Activated naive CD4-positive, alpha-beta T cell treated with anti-CD3 and anti-CD28 coated beads, Interleukin-2, amount 50 U/mL, for 24 hours (primary cell): ENCODE data around the gene SLC9A7.

ENCODE experiments used
- H3K27ac Mint-ChIP-seq: one replicate; pipeline ENCODE4 v1.8.0; 2021; ENCODE audit warnings: mild to moderate bottlenecking, mixed read lengths
- H3K27me3 Mint-ChIP-seq: one replicate; pipeline ENCODE4 v1.8.0; 2021; ENCODE audit warnings: mixed read lengths
- H3K36me3 Mint-ChIP-seq: one replicate; pipeline ENCODE4 v1.8.0; 2021; ENCODE audit warnings: mixed read lengths
- H3K4me1 Mint-ChIP-seq: one replicate; pipeline ENCODE4 v1.8.0; 2021; ENCODE audit warnings: mixed read lengths
- H3K4me3 Mint-ChIP-seq: one replicate; pipeline ENCODE4 v1.8.0; 2021; ENCODE audit warnings: mild to moderate bottlenecking, mixed read lengths
- H3K9me3 Mint-ChIP-seq: one replicate; pipeline ENCODE4 v1.8.0; 2021; ENCODE audit warnings: mixed read lengths

The SLC9A7 gene

DNA sequence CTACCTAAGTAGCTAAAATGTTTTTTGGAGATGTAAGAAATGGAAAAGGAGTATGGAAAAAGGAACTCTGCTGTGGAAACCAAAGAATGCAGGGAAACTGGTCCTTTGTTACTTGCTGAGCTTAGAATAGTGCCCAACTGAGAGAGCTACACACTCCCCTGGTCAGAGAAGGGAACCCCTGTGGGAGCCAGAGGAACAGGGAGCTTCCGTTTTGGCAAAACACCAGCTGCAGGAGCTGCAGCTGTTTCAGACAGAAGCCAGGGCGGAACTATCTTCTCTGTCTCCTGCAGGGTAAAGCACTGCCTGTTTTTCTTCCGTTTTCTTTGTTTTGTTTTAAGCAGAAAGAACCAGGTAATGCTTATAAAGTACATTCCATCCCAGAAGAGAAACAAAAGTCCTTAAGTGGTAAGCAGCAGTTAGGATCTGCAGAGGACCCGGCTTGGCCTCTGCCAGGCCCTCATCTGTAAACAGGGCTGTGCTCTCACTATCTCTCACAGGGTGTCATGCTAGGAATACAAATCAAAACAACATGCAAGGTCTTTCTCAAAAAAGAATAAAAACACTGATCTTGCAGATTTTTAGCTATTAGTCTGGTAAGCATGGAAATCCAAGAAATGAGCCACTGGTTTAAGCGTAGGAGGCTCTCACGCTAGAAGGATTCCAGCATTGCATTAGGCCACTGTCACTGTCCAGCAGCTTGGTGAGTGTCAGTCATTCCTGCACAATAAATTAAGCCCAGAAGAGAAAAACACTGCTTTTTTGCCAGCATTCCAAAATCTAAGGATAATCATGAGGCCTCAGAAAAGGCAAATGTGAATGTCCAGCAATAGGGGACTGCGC is 109.3 kb downstream of the SLC9A7 start:
- no peaks in the 10 kb centered on the region for H3K36me3 Mint-ChIP-seq
- no peak overlapping the region for H3K4me3 Mint-ChIP-seq
- no peak overlapping the region for H3K27ac Mint-ChIP-seq
- no peaks in the 10 kb centered on the region for H3K4me1 Mint-ChIP-seq
- H3K27me3 Mint-ChIP-seq, result no peaks in the 10 kb centered on the region
- H3K9me3 Mint-ChIP-seq, result no peaks in the 10 kb centered on the region

DNA sequence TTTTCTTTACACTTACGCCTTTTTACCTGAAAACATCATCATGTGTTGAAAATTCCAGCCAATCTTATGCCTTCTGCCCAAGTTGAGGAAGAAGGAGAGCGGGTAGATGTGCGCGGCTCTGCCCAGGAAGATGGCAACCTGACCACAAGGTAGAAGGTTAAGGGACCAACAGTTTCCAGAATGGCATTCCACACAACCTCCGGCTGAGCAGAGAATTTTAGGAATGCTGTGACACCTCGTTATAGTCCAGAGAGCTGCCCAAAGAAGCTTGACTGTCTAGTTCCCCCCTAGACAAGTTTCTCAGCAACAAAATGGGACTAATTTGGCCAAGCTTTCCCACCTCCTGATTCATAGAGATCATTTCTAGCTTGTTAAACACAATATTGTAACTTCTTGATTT is 110.3 kb downstream of the SLC9A7 start:
- Mint-ChIP-seq H3K27ac (no peak overlapping the region), H3K36me3 (no peaks in the 10 kb centered on the region), H3K27me3 (no peaks in the 10 kb centered on the region), H3K4me3 (no peak overlapping the region), H3K9me3 (no peaks in the 10 kb centered on the region), H3K4me1 (no peaks in the 10 kb centered on the region)

DNA sequence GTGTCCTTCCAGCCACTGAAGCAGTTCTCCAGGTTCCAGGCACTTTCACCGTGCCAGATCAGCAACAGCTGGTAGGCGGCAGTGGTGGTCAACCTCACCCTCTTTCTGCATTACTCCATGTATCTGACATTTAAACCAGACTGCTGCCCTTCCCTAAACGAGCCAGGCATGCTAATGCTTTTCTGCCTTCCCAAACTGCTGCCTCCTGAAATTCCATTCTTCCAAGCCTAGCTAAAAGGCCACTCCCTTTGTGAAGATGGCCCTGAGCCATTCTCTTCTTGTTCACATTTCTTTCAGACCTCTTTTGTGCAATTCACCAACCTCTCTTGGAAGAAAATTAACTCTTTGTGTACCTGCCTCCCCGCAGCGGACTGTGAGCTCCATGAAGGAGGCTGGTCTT is 111.7 kb downstream of the SLC9A7 start:
- Mint-ChIP-seq H3K27ac (no peak overlapping the region), H3K4me3 (no peak overlapping the region), H3K4me1 (peaks cover under 1% of the 10 kb centered on the region), H3K9me3 (no peaks in the 10 kb centered on the region), H3K27me3 (no peaks in the 10 kb centered on the region), H3K36me3 (peaks cover 3% of the 10 kb centered on the region)

DNA sequence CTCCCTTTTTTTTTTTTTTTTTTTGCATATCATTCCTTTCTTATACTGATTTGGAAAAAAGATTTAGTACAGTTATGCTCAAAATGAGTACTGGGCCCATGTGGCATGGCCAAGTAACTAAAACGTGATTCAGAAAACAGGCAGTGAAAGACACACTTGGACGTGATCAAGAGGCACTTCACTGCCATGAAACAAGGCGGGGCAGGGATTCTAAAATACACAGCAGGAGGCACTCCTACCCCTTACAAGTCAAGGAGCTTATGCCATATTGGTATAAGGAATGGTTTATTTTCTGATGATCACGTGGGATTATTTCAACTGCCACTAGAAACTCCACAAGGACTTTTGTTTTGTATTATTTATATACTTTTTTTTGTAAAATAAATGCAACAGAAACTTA is 113.3 kb downstream of the SLC9A7 start:
- Mint-ChIP-seq H3K36me3 (peaks cover 3% of the 10 kb centered on the region), H3K27me3 (no peaks in the 10 kb centered on the region), H3K4me1 (peaks cover 5% of the 10 kb centered on the region), H3K4me3 (no peak overlapping the region), H3K27ac (no peak overlapping the region), H3K9me3 (no peaks in the 10 kb centered on the region)

DNA sequence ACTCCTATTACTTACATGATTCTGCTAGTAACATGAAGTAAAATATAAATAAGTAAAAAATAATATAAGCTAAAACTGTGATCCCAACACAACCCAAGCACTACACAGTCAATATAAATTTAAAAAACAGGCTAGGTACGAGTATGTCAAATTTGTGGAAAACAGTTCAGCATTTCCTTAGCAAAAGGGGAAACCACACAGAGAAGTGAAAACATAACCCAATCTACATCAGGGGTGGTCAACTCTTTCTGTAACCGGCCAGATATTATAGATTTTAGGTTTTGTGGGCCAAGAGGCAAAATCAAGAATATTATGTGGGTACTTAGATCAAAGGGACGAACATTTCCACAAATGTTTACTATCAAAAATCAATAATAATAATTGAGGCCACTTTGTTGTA is 115.3 kb downstream of the SLC9A7 start:
- H3K27ac Mint-ChIP-seq, result no peak overlapping the region
- no peaks in the 10 kb centered on the region for H3K27me3 Mint-ChIP-seq
- H3K4me1 Mint-ChIP-seq, result peaks cover 5% of the 10 kb centered on the region
- no peak overlapping the region for H3K4me3 Mint-ChIP-seq
- H3K9me3 Mint-ChIP-seq, result no peaks in the 10 kb centered on the region
- H3K36me3 Mint-ChIP-seq, result peaks cover 3% of the 10 kb centered on the region

DNA sequence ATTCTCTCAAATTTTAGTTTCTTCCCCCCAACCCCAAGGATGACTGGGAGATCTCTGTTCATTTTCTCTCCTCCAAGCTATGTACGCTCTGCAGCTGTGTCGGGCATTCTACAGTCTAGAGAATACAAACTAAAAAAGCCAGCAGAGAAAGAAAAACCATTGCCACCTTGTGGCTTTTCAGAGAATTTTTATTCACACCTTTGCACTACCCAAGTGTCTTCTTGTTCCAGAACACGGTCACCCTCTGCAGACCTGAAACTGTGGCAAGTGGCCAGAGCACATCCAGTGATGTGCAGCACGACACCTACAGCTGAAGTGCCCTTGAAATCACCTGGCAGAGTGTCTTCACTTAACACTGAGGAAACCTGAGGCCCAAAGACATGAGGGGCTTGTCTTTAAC is 116.8 kb downstream of the SLC9A7 start:
- no peaks in the 10 kb centered on the region for H3K27me3 Mint-ChIP-seq
- H3K4me3 Mint-ChIP-seq, result no peak overlapping the region
- H3K9me3 Mint-ChIP-seq, result no peaks in the 10 kb centered on the region
- peaks cover 5% of the 10 kb centered on the region for H3K4me1 Mint-ChIP-seq
- no peak overlapping the region for H3K27ac Mint-ChIP-seq
- peaks cover 3% of the 10 kb centered on the region for H3K36me3 Mint-ChIP-seq

DNA sequence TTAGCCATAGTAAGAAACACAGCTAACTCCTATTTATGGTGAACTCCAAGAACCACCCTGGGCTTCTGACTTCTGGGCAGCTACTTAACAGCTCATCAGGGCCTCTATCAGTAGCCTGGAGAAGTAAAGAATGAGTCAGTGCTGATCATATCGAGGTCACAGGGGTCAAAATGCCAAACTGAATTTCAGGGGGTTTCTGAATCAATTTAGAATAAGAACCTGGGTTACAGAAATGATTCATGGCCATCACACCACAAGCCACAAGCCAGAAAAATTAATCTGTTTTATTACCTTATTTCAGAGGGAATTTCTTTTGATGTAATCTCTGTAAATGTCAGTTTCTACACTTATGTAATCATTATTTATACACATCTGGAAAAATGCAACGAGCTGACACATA is 121.0 kb downstream of the SLC9A7 start:
- Mint-ChIP-seq H3K27ac (no peak overlapping the region), H3K36me3 (peaks cover under 1% of the 10 kb centered on the region), H3K4me3 (no peak overlapping the region), H3K4me1 (peaks cover 16% of the 10 kb centered on the region), H3K27me3 (no peaks in the 10 kb centered on the region), H3K9me3 (no peaks in the 10 kb centered on the region)

DNA sequence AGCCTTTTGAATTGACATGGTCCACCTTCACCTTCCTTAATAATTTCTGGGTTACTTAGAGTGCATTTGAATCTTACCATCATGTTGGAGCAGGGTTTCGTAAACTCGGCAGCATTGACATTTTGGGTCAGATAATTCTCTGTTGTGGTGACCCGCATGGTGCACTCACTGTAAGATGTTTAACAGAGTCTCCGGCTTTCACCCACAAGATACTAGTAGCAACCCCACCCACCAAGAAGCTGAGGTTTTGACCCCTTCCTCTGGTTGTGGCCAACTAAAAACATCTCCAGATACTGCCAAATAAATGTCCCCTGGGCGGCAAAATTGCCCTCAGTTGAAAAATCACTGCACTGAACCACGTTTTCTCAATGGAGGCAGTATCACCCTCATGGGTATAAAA is 122.7 kb downstream of the SLC9A7 start:
- Mint-ChIP-seq H3K36me3 (no peaks in the 10 kb centered on the region), H3K27me3 (no peaks in the 10 kb centered on the region), H3K9me3 (no peaks in the 10 kb centered on the region), H3K4me3 (no peak overlapping the region), H3K27ac (no peak overlapping the region), H3K4me1 (peaks cover 11% of the 10 kb centered on the region)

DNA sequence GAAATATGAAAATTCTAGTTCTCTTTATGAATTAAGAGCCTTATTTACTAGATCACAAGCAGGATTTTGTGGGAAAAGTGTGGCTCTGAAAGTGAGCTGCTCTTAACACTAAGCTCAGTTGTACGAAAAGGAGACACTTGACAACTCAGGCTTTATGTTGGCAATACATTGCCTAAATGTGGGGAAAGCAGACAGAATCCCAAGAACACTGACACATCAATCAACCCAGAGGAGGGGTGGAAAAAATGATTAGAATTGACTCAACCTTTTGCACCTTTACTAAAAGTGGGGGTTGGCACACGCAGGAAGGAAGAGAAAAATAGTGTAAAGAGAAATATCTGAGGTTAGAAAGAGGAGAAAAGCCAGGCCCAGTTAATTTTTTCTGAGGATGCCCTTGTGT is 123.7 kb downstream of the SLC9A7 start:
- no peak overlapping the region for H3K27ac Mint-ChIP-seq
- H3K27me3 Mint-ChIP-seq, result no peaks in the 10 kb centered on the region
- H3K4me1 Mint-ChIP-seq, result peaks cover 11% of the 10 kb centered on the region
- H3K9me3 Mint-ChIP-seq, result no peaks in the 10 kb centered on the region
- peaks cover 2% of the 10 kb centered on the region for H3K36me3 Mint-ChIP-seq
- peak overlapping the region; percentile 52 for H3K4me3 Mint-ChIP-seq

DNA sequence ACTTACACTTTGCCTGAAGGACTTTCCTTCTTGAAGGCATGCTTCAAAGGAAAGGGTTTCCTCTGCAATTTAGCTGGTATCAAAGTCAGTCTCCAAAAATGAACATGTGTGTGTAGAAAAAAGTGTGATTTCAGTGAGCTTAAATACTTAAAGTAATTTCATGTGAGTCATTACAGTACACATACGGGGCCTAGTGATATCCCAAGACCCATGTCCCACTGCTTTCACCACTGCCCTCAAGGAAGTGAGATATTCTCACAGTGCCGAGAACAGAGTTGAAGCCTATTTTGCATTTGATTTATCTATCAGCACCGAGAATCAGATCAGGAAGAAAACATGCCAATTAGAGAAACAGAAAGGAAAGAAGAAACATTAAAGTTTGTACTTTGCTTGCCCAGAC is 124.3 kb downstream of the SLC9A7 start:
- H3K9me3 Mint-ChIP-seq, result no peaks in the 10 kb centered on the region
- H3K4me1 Mint-ChIP-seq, result peaks cover 11% of the 10 kb centered on the region
- H3K27me3 Mint-ChIP-seq, result no peaks in the 10 kb centered on the region
- H3K27ac Mint-ChIP-seq, result peak overlapping the region; percentile 90
- H3K4me3 Mint-ChIP-seq, result no peak overlapping the region
- H3K36me3 Mint-ChIP-seq, result peaks cover 2% of the 10 kb centered on the region

DNA sequence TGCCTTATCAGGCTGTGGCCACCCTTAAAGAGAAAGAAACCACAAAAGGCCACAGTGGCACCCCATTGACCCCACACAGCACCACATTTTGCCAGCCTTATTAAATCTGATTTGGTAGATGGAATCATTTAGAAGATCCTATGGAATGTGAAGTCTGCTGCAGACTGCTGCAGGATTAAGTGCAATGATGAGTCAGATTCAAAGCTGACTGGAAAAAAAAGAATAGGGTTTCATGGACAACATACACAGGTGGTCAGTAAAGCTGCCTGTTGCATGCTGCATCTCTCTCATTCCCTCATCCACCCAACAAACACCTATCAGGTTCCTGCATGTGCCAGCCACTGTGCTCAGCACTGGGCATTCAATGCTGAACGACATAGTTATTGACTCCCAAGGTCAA is 128.8 kb downstream of the SLC9A7 start:
- Mint-ChIP-seq H3K4me3 (no peak overlapping the region), H3K9me3 (no peaks in the 10 kb centered on the region), H3K36me3 (peaks cover 3% of the 10 kb centered on the region), H3K27me3 (no peaks in the 10 kb centered on the region), H3K27ac (no peak overlapping the region), H3K4me1 (peaks cover 22% of the 10 kb centered on the region)

DNA sequence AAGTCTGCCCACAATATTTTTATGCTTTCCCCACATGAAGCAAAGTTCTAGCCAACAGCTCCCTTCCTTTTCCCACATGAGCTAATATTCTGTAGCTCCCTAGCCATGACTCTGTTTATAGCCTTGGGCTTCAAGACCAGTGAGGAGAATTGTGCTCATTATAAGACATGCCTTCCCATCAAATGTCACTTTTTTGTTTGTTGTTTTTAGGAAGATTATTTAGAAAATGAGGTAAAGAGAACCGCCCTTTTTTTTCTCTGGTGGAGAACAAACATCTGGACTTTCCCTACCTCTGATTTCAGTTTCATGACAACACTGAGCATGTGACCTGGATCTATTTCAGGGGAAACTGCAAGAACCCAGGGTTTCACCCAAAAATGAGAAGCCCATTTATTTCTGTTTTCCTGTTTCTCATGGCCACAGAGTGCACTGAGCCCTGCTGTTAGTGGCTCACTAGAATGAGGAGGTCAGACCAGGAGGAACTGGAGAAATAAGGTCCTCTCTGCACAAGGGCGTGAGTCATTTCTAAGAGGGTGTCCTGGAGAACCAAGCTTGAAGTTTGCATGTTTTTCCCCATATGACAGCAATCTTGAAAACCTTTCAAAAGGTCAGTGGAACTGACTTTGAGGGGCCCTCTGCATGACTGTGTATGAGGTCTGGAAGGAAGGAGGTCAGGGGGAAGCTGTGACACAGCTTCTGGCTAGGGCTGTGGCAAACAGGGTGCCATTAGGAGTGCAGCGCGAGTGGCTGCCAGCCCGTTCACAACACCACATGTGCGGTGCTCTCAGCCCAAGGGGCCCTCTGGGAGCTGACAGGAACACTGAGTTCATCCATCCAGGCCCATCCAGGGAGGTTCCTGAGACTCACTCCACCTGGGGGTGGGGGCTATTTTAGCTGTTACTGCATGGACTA is 130.2 kb downstream of the SLC9A7 start:
- Mint-ChIP-seq H3K27me3 (no peaks in the 10 kb centered on the region), H3K27ac (no peak overlapping the region), H3K9me3 (no peaks in the 10 kb centered on the region), H3K4me3 (no peak overlapping the region), H3K36me3 (peaks cover 3% of the 10 kb centered on the region), H3K4me1 (peaks cover 15% of the 10 kb centered on the region)

DNA sequence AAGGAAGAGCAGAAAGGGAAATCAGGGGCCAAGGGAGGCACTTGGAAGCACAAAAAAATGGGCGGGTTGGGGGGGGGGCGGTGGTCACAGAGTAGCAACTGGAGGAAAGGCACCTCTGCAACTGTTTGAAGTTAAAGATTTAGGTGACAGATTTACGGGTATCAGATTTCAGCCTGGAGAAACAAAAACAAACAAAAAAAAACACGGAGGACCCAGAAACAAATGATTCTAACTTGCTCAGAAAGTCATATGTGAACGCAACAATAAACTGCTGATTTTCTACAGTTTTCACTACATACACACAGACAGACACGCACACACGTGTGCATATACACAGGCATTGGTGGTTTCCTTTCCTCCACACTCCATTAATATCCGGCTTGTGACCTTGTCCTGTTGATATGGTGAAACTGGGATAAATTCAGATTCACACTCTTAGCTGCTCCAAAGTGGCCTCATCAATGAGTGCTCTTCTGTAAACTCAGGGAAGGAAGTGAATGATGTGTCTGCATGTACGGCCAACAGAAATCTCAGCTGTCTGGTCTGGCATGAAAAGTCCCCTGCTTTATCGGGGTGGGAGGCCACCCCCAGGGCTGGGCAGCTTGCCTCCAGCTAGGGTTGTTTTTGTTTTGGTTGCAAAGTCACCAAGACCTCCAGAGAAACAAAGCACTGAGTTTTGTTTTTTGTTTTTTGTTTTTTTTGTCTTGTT is 131.1 kb downstream of the SLC9A7 start:
- Mint-ChIP-seq H3K4me3 (no peak overlapping the region), H3K36me3 (peaks cover 3% of the 10 kb centered on the region), H3K27me3 (no peaks in the 10 kb centered on the region)

DNA sequence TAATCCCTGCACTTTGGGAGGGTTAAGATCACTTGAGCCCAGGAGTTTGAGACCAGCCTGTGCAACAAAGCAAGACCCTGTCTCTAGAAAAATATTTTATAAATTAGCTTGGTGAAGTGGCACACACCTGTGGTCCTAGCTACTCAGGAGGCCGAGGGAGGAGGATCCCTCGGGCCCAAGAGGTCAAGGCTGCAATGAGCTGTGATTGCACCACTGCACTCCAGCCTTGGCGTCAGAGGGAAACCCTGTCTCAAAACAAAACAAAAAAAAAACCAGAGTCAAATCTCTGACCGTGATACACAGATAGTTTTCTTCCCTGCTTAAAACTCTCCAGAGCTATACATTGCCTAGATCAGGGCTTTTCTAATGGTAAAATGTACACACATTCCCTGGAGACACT is 131.9 kb downstream of the SLC9A7 start:
- H3K27ac Mint-ChIP-seq, result peak overlapping the region; percentile 71
- H3K36me3 Mint-ChIP-seq, result peaks cover 6% of the 10 kb centered on the region
- H3K9me3 Mint-ChIP-seq, result no peaks in the 10 kb centered on the region
- no peak overlapping the region for H3K4me3 Mint-ChIP-seq
- peaks cover 15% of the 10 kb centered on the region for H3K4me1 Mint-ChIP-seq
- no peaks in the 10 kb centered on the region for H3K27me3 Mint-ChIP-seq

More for the DNA sequence above, 131.1 kb downstream of the SLC9A7 start:
- Mint-ChIP-seq H3K4me1 (peaks cover 15% of the 10 kb centered on the region), H3K9me3 (no peaks in the 10 kb centered on the region), H3K27ac (no peak overlapping the region)

DNA sequence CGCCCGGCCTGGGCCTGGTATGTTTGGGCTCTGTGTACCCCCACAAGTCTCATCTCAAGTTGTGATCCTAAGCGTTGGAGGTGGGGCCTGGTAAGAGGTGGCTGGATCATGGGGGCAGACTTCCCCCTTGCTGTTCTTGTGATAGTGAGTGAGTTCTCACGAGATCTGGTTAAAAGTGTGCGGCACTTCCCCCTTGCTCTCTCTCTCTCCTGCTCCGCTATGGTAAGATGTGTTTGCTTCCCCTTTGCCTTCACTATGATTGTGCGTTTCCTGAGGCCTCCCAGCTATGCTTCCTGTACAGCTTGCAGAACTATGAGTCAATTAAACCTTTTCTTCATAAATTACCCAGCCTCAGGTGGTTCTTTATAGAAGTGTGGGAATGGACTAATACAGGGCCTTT is 132.4 kb downstream of the SLC9A7 start:
- Mint-ChIP-seq H3K4me3 (no peak overlapping the region), H3K27me3 (no peaks in the 10 kb centered on the region), H3K36me3 (peaks cover 6% of the 10 kb centered on the region), H3K27ac (peak overlapping the region; percentile 71), H3K9me3 (no peaks in the 10 kb centered on the region), H3K4me1 (peaks cover 15% of the 10 kb centered on the region)
